Subcutaneous adipose tissue (tissue), 4 donors: ENCODE measurements around the gene LEMD1. TPM values are rescaled to one million over a fixed set of nuclear protein-coding genes. Genes with fewer than 3 reads are reported as not detected.

ENCODE experiments used
- total RNA-seq, 4 donors: library from RNA; depleted of rRNA; stranded (reverse); fragments of >200 nt; gene quantifications; one replicate each; pipeline ENCODE4 v1.1.0, GENCODE V29; 2016
- TF ChIP-seq, protein P1 (sequence below): fragments of 450-650 bp; IDR thresholded peaks from one replicate; pipeline ENCODE4 v1.5.1; 2016; ENCODE audit warnings: low read depth, mild to moderate bottlenecking, control low read depth, antibody characterized with exemption, moderate library complexity

LEMD1 gene
- total RNA-seq, 4 donors from 2014 or later: not detected

- TF ChIP-seq, protein P1, sequence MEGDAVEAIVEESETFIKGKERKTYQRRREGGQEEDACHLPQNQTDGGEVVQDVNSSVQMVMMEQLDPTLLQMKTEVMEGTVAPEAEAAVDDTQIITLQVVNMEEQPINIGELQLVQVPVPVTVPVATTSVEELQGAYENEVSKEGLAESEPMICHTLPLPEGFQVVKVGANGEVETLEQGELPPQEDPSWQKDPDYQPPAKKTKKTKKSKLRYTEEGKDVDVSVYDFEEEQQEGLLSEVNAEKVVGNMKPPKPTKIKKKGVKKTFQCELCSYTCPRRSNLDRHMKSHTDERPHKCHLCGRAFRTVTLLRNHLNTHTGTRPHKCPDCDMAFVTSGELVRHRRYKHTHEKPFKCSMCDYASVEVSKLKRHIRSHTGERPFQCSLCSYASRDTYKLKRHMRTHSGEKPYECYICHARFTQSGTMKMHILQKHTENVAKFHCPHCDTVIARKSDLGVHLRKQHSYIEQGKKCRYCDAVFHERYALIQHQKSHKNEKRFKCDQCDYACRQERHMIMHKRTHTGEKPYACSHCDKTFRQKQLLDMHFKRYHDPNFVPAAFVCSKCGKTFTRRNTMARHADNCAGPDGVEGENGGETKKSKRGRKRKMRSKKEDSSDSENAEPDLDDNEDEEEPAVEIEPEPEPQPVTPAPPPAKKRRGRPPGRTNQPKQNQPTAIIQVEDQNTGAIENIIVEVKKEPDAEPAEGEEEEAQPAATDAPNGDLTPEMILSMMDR: no peak
Observed at GRCh38 chr1:205348554-205349487, 73.0 kb downstream of the LEMD1 start.

- TF ChIP-seq, protein P1: no peak
Observed at GRCh38 chr1:205346956-205347574, 74.8 kb downstream of the LEMD1 start.

DNA sequence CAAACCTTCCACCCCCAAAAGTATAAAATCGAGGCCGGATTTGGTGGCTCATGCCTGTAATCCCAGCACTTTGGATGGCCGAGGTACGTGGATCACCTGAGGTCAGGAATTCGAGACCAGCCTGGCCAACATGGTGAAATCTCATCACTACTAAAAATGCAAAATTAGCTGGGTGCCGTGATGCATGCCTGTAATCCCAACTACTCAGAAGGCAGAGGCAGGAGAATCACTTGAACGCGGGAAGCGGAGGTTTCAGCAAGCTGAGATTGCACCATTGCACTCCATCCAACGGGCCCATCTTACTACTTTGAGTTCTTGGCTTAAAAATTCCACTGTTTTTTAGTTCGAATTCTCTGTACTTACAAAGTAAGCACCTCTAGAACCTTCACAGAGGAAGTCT is 76.1 kb downstream of the LEMD1 start:
- TF ChIP-seq, protein P1: no peak

- TF ChIP-seq, protein P1: no peak
Observed at GRCh38 chr1:205344066-205344928, 77.6 kb downstream of the LEMD1 start.

GRCh38 chr1:205343431-205344065 is 78.3 kb downstream of the LEMD1 start:
- TF ChIP-seq, protein P1: no peak

DNA sequence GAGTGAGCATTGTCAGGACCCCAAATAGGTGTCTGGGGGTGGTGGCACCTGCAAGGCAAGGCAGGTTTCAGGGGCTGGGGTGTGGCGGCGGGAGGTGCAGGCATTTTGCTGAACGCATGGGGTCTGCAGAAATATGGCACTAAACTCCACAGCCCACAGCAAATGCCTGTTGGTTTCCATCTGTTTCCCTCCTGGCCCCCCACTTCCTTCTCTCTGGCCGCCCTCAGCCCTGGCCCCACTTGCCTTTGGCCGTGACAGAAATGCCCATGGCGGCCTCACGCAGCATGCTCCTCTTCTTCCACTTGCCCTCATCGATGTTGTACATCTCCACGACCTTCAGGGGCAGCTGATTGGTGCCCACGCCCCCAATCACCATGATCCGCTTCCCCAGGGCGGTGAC is 78.9 kb downstream of the LEMD1 start:
- TF ChIP-seq, protein P1: no peak
